WTC11 (cell line): ENCODE data around the gene R3HCC1L. TPM values are rescaled to one million over a fixed set of nuclear protein-coding genes. Genes with fewer than 3 reads are reported as not detected.

Experiments
- ATAC-seq: fragments of 200-7000 bp; cut with Tn5 transposase; 2 replicates; pipeline ENCODE4 v1.10.0; 2021; ENCODE audit warnings: mild to moderate bottlenecking, moderate library complexity
- CTCF ChIA-PET: fragments of 300-600 bp; sonication (Branson Sonifier 250); formaldehyde crosslinking; loops from one replicate; lab custom pipeline; 2021; ENCODE audit warnings: antibody characterized with exemption; lab: Charles Lee
- POLR2A ChIA-PET: fragments of 350-600 bp; sonication (Branson Sonifier 250); formaldehyde crosslinking; loops from one replicate; lab custom pipeline; 2021; ENCODE audit warnings: antibody characterized with exemption; lab: Charles Lee
- DNase-seq: peaks from one replicate; pipeline ENCODE4 v3.0.0; 2021; ENCODE audit warnings: low spot score
- H3K27ac Mint-ChIP-seq: 2 replicates; pipeline ENCODE4 v1.8.0; 2021; ENCODE audit warnings: mixed read lengths
- H3K27me3 Mint-ChIP-seq: 2 replicates; pipeline ENCODE4 v1.8.0; 2021; ENCODE audit warnings: low read depth, mild to moderate bottlenecking, moderate library complexity, mixed read lengths
- H3K36me3 Mint-ChIP-seq: 2 replicates; pipeline ENCODE4 v1.8.0; 2021; ENCODE audit warnings: mixed read lengths
- H3K4me1 Mint-ChIP-seq: 2 replicates; pipeline ENCODE4 v1.8.0; 2022; ENCODE audit warnings: mixed read lengths
- H3K4me3 Mint-ChIP-seq: 2 replicates; pipeline ENCODE4 v1.8.0; 2021; ENCODE audit warnings: mild to moderate bottlenecking, moderate library complexity, mixed read lengths
- H3K9me3 Mint-ChIP-seq: 2 replicates; pipeline ENCODE4 v1.8.0; 2021; ENCODE audit warnings: mixed read lengths
- ETV6 ChIP-seq: sonication (generic); formaldehyde crosslinking; IDR thresholded peaks from 2 replicates; pipeline ENCODE4 v1.8.1; 2022; ENCODE audit warnings: mild to moderate bottlenecking, missing genetic modification reagents
- GRHL2 ChIP-seq: fragments of 250-450 bp; sonication (Bioruptor Pico); IDR thresholded peaks from 2 replicates; pipeline ENCODE4 v1.8.0; 2022; ENCODE audit warnings: mild to moderate bottlenecking, moderate library complexity; ENCODE audit not compliant: insufficient replicate concordance, severe bottlenecking
- MYBL2 ChIP-seq: sonication (generic); formaldehyde crosslinking; IDR thresholded peaks from 2 replicates; pipeline ENCODE4 v1.8.1; 2023; ENCODE audit warnings: mild to moderate bottlenecking, moderate library complexity, missing genetic modification reagents
- NFYB ChIP-seq: sonication (generic); formaldehyde crosslinking; conservative IDR thresholded peaks from 2 replicates; pipeline ENCODE4 v1.8.0; 2022; ENCODE audit warnings: low read depth, missing genetic modification reagents
- NR2C2 ChIP-seq: sonication (generic); formaldehyde crosslinking; IDR thresholded peaks from 2 replicates; pipeline ENCODE4 v1.8.0; 2022; ENCODE audit warnings: mild to moderate bottlenecking, missing genetic modification reagents
- SMAD4 ChIP-seq: sonication (generic); formaldehyde crosslinking; IDR thresholded peaks from 2 replicates; pipeline ENCODE4 v1.8.0; 2022; ENCODE audit warnings: mild to moderate bottlenecking, missing genetic modification reagents
- SOX15 ChIP-seq: fragments of 250-450 bp; sonication (Bioruptor Pico); IDR thresholded peaks from 2 replicates; pipeline ENCODE4 v1.9.0; 2021; ENCODE audit warnings: mild to moderate bottlenecking
- TCF7 ChIP-seq: sonication (generic); formaldehyde crosslinking; IDR thresholded peaks from 2 replicates; pipeline ENCODE4 v1.8.0; 2022; ENCODE audit warnings: mild to moderate bottlenecking, low read depth, missing genetic modification reagents, moderate library complexity
- ZNF671 ChIP-seq: fragments of 250-450 bp; sonication (Bioruptor Pico); IDR thresholded peaks from 2 replicates; pipeline ENCODE4 v1.8.0; 2021; ENCODE audit warnings: mild to moderate bottlenecking
- total RNA-seq: library from RNA; stranded (reverse); gene quantifications from 3 replicates; pipeline ENCODE4 v1.2.3, GENCODE V29; 2021
- TF ChIP-seq, protein P1 (sequence below): sonication (generic); formaldehyde crosslinking; IDR thresholded peaks from 2 replicates; pipeline ENCODE4 v1.8.0; 2022; ENCODE audit warnings: mild to moderate bottlenecking, missing genetic modification reagents
- TF ChIP-seq, protein P2 (sequence below): fragments of 250-450 bp; sonication (Bioruptor Pico); IDR thresholded peaks from 2 replicates; pipeline ENCODE4 v1.9.0; 2021; ENCODE audit warnings: mild to moderate bottlenecking
- TF ChIP-seq, protein P3 (sequence below): sonication (generic); formaldehyde crosslinking; IDR thresholded peaks from 2 replicates; pipeline ENCODE4 v1.8.1; 2022; ENCODE audit warnings: mild to moderate bottlenecking, moderate library complexity, missing genetic modification reagents
- TF ChIP-seq, protein P4 (sequence below): sonication (generic); formaldehyde crosslinking; IDR thresholded peaks from 2 replicates; pipeline ENCODE4 v1.8.0; 2022; ENCODE audit warnings: mild to moderate bottlenecking, missing genetic modification reagents
- TF ChIP-seq, protein P5 (sequence below): sonication (generic); formaldehyde crosslinking; IDR thresholded peaks from 2 replicates; pipeline ENCODE4 v1.8.1; 2022; ENCODE audit warnings: low read depth, mild to moderate bottlenecking, moderate library complexity, missing genetic modification reagents, borderline replicate concordance
- TF ChIP-seq, protein P6 (sequence below): fragments of 250-450 bp; sonication (Bioruptor Pico); IDR thresholded peaks from 2 replicates; pipeline ENCODE4 v1.9.0; 2021; ENCODE audit warnings: moderate library complexity, mild to moderate bottlenecking, inconsistent platforms, borderline replicate concordance
- TF ChIP-seq, protein P7 (sequence below): sonication (generic); formaldehyde crosslinking; IDR thresholded peaks from 2 replicates; pipeline ENCODE4 v1.8.0; 2023; ENCODE audit warnings: mild to moderate bottlenecking, missing genetic modification reagents
- TF ChIP-seq, protein P8 (sequence below): fragments of 250-450 bp; sonication (Bioruptor Pico); IDR thresholded peaks from 2 replicates; pipeline ENCODE4 v1.9.0; 2021; ENCODE audit warnings: mild to moderate bottlenecking
- TF ChIP-seq, protein P9 (sequence below): sonication (generic); formaldehyde crosslinking; conservative IDR thresholded peaks from 2 replicates; pipeline ENCODE4 v1.8.1; 2023; ENCODE audit warnings: mild to moderate bottlenecking, low read depth, missing genetic modification reagents, moderate library complexity

R3HCC1L gene
- total RNA-seq, 1 experiment from 2014 or later: 14.7 TPM

DNA sequence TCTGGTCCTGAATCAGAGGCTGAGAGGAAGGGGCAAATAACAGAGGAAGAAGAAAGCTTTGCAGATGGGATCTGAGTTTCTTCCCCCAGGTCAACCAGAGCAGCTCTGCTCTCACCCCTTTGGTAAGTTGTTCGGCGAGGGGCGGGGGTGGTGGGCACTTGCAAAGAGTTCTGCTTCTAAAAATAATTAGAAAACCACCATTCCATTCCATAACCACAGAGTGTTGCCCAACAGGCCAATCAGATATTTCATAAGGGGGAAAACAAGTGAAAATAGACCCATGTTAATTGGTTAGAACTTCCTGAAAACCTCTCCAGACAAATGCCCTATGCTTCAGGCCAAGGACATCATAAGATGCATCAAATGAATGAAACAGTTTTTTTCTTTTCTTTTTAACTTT lies 43.6 kb upstream of the R3HCC1L start (continued):
- TF ChIP-seq, protein P1, sequence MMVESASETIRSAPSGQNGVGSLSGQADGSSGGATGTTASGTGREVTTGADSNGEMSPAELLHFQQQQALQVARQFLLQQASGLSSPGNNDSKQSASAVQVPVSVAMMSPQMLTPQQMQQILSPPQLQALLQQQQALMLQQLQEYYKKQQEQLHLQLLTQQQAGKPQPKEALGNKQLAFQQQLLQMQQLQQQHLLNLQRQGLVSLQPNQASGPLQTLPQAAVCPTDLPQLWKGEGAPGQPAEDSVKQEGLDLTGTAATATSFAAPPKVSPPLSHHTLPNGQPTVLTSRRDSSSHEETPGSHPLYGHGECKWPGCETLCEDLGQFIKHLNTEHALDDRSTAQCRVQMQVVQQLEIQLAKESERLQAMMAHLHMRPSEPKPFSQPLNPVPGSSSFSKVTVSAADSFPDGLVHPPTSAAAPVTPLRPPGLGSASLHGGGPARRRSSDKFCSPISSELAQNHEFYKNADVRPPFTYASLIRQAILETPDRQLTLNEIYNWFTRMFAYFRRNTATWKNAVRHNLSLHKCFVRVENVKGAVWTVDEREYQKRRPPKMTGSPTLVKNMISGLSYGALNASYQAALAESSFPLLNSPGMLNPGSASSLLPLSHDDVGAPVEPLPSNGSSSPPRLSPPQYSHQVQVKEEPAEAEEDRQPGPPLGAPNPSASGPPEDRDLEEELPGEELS (CRISPR knock-in tag): no peak
- TF ChIP-seq, protein P2, sequence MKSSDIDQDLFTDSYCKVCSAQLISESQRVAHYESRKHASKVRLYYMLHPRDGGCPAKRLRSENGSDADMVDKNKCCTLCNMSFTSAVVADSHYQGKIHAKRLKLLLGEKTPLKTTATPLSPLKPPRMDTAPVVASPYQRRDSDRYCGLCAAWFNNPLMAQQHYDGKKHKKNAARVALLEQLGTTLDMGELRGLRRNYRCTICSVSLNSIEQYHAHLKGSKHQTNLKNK (CRISPR knock-in tag): no peak

DNA sequence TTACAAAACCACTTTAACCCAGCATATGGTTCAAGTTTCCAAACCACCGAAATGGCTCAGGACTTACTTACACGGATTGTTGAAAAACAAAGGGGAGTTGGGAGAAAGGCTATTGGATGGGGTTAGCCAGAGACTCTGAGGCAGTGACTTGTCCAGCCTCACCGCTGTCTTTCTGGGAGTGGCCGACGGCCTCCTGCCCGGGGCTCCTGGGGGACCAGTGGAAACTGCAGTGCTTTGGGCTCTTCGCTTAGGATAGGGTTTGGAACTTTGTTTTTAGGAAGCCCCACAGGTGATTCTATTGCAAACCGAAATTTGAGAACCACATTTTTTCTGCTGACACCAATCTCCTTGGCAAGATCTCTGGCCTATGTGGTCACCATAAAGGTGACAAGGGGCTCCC lies 38.1 kb upstream of the R3HCC1L start:
- Mint-ChIP-seq H3K27me3 (no peaks in the 10 kb centered on the region), H3K4me3 (no peak overlapping the region), H3K36me3 (no peaks in the 10 kb centered on the region), H3K4me1 (peaks cover 15% of the 10 kb centered on the region), H3K27ac (no peak overlapping the region)
- CTCF ChIA-PET: no interaction called here
- POLR2A ChIA-PET: no interaction called here
- no peak for ATAC-seq
- DNase-seq: no peak
- TF ChIP-seq, protein P3, sequence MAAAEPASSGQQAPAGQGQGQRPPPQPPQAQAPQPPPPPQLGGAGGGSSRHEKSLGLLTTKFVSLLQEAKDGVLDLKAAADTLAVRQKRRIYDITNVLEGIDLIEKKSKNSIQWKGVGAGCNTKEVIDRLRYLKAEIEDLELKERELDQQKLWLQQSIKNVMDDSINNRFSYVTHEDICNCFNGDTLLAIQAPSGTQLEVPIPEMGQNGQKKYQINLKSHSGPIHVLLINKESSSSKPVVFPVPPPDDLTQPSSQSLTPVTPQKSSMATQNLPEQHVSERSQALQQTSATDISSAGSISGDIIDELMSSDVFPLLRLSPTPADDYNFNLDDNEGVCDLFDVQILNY (CRISPR knock-in tag): no peak
- TF ChIP-seq NFYB (CRISPR knock-in tag): no peak
- no peak for TF ChIP-seq SOX15
- TF ChIP-seq, protein P4, sequence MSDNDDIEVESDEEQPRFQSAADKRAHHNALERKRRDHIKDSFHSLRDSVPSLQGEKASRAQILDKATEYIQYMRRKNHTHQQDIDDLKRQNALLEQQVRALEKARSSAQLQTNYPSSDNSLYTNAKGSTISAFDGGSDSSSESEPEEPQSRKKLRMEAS (CRISPR knock-in tag): no peak
- TF ChIP-seq ETV6: no peak
- no peak for TF ChIP-seq ZNF671 (CRISPR knock-in tag)
- no peak for TF ChIP-seq SMAD4 (CRISPR knock-in tag)
- TF ChIP-seq, protein P5, sequence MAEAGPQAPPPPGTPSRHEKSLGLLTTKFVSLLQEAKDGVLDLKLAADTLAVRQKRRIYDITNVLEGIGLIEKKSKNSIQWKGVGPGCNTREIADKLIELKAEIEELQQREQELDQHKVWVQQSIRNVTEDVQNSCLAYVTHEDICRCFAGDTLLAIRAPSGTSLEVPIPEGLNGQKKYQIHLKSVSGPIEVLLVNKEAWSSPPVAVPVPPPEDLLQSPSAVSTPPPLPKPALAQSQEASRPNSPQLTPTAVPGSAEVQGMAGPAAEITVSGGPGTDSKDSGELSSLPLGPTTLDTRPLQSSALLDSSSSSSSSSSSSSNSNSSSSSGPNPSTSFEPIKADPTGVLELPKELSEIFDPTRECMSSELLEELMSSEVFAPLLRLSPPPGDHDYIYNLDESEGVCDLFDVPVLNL (CRISPR knock-in tag): no peak
- TF ChIP-seq GRHL2 (CRISPR knock-in tag): no peak
- TF ChIP-seq, protein P6, sequence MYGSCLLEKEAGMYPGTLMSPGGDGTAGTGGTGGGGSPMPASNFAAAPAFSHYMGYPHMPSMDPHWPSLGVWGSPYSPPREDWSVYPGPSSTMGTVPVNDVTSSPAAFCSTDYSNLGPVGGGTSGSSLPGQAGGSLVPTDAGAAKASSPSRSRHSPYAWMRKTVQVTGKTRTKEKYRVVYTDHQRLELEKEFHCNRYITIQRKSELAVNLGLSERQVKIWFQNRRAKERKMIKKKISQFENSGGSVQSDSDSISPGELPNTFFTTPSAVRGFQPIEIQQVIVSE (CRISPR knock-in tag): no peak
- TF ChIP-seq, protein P7, sequence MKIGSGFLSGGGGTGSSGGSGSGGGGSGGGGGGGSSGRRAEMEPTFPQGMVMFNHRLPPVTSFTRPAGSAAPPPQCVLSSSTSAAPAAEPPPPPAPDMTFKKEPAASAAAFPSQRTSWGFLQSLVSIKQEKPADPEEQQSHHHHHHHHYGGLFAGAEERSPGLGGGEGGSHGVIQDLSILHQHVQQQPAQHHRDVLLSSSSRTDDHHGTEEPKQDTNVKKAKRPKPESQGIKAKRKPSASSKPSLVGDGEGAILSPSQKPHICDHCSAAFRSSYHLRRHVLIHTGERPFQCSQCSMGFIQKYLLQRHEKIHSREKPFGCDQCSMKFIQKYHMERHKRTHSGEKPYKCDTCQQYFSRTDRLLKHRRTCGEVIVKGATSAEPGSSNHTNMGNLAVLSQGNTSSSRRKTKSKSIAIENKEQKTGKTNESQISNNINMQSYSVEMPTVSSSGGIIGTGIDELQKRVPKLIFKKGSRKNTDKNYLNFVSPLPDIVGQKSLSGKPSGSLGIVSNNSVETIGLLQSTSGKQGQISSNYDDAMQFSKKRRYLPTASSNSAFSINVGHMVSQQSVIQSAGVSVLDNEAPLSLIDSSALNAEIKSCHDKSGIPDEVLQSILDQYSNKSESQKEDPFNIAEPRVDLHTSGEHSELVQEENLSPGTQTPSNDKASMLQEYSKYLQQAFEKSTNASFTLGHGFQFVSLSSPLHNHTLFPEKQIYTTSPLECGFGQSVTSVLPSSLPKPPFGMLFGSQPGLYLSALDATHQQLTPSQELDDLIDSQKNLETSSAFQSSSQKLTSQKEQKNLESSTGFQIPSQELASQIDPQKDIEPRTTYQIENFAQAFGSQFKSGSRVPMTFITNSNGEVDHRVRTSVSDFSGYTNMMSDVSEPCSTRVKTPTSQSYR (CRISPR knock-in tag): no peak
- TF ChIP-seq MYBL2 (CRISPR knock-in tag): no peak
- TF ChIP-seq, protein P2 (CRISPR knock-in tag): no peak
- TF ChIP-seq TCF7 (CRISPR knock-in tag): no peak
- no peak for TF ChIP-seq NR2C2 (CRISPR knock-in tag)
- TF ChIP-seq, protein P8, sequence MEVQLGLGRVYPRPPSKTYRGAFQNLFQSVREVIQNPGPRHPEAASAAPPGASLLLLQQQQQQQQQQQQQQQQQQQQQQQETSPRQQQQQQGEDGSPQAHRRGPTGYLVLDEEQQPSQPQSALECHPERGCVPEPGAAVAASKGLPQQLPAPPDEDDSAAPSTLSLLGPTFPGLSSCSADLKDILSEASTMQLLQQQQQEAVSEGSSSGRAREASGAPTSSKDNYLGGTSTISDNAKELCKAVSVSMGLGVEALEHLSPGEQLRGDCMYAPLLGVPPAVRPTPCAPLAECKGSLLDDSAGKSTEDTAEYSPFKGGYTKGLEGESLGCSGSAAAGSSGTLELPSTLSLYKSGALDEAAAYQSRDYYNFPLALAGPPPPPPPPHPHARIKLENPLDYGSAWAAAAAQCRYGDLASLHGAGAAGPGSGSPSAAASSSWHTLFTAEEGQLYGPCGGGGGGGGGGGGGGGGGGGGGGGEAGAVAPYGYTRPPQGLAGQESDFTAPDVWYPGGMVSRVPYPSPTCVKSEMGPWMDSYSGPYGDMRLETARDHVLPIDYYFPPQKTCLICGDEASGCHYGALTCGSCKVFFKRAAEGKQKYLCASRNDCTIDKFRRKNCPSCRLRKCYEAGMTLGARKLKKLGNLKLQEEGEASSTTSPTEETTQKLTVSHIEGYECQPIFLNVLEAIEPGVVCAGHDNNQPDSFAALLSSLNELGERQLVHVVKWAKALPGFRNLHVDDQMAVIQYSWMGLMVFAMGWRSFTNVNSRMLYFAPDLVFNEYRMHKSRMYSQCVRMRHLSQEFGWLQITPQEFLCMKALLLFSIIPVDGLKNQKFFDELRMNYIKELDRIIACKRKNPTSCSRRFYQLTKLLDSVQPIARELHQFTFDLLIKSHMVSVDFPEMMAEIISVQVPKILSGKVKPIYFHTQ (CRISPR knock-in tag): no peak
- TF ChIP-seq, protein P9, sequence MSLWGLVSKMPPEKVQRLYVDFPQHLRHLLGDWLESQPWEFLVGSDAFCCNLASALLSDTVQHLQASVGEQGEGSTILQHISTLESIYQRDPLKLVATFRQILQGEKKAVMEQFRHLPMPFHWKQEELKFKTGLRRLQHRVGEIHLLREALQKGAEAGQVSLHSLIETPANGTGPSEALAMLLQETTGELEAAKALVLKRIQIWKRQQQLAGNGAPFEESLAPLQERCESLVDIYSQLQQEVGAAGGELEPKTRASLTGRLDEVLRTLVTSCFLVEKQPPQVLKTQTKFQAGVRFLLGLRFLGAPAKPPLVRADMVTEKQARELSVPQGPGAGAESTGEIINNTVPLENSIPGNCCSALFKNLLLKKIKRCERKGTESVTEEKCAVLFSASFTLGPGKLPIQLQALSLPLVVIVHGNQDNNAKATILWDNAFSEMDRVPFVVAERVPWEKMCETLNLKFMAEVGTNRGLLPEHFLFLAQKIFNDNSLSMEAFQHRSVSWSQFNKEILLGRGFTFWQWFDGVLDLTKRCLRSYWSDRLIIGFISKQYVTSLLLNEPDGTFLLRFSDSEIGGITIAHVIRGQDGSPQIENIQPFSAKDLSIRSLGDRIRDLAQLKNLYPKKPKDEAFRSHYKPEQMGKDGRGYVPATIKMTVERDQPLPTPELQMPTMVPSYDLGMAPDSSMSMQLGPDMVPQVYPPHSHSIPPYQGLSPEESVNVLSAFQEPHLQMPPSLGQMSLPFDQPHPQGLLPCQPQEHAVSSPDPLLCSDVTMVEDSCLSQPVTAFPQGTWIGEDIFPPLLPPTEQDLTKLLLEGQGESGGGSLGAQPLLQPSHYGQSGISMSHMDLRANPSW (CRISPR knock-in tag): no peak
- TF ChIP-seq, all 79 proteins: peak for 0
- H3K9me3 Mint-ChIP-seq: no peaks in the 10 kb centered on the region
